ENCODE measurements around the gene IDUA. TPM values are rescaled to one million over a fixed set of nuclear protein-coding genes. Genes with fewer than 3 reads are reported as not detected.
A peak's percentile ranks its signal among the peaks of the same experiment; 100 is the strongest.

The IDUA gene
- total and polyA plus RNA-seq, 2 of the 4 experiments (the other 2 are of a cell fraction): 0.72 to 12.5 TPM

GRCh38 chr4:987624-988513, 1.0 kb downstream of the IDUA start:
- Histone ChIP-seq H4K8ac (ENCODE audit: low read depth in 2 of 2, low read length in 2 of 2) (no peak overlapping the region; a peak in 2 of 4 replicates), H4K5ac (ENCODE audit: low read depth, low read length) (no peak overlapping the region), H2BK5ac (ENCODE audit: low read depth, low read length, poor library complexity, severe bottlenecking) (no peak overlapping the region), H2AK5ac (ENCODE audit: low read depth, low read length) (peak overlapping the region; percentile 39; the same call in 1 of the 2 replicates), H2AFZ (replicated peaks; ENCODE audit: low read length, poor library complexity) (peak overlapping the region; percentile 96), H3K4ac (ENCODE audit: low read depth, low read length) (peak overlapping the region; percentile 29), H3K18ac (ENCODE audit: low read depth, low read length) (no peak overlapping the region), H3K27ac (ENCODE audit: insufficient read depth, low read length) (no peak overlapping the region), H3K4me1 (ENCODE audit: control insufficient read depth, insufficient read depth, low read length) (peaks cover 10% of the 10 kb centered on the region; the same call in 1 of the 2 replicates), H2BK15ac (ENCODE audit: low read depth, low read length) (no peak overlapping the region), H4K91ac (ENCODE audit: insufficient read depth, low read depth, low read length) (no peak overlapping the region), H3K4me3 (ENCODE audit: insufficient read depth, low read depth, low read length) (peak overlapping the region; percentile 93), H3K14ac (replicated peaks; ENCODE audit: low read depth, low read length) (no peak overlapping the region), H3K9me3 (ENCODE audit: control insufficient read depth, insufficient read depth, low read length) (no peaks in the 10 kb centered on the region), H3K4me2 (ENCODE audit: low read depth, low read length) (peak overlapping the region; percentile 95), H3K36me3 (ENCODE audit: control insufficient read depth, insufficient read depth, low read length) (peaks cover 9% of the 10 kb centered on the region; the same call in 1 of the 2 replicates), H3K23ac (ENCODE audit: low read depth, low read length) (no peak overlapping the region), H3K79me1 (ENCODE audit: low read depth in 1 of 2, low read length in 2 of 2) (peaks cover 5 to 38% of the 10 kb centered on the region in 2 experiments; a peak in 1 of 4 replicates), H3K9me1 (ENCODE audit: insufficient read depth, low read length) (no peaks in the 10 kb centered on the region; the same call in 1 of the 2 replicates), H3K27me3 (ENCODE audit: control insufficient read depth, insufficient read depth, low read length) (no peaks in the 10 kb centered on the region), H2BK120ac (ENCODE audit: low read depth, low read length) (no peak overlapping the region), H4K20me1 (ENCODE audit: insufficient read depth, low read length) (no peaks in the 10 kb centered on the region; the same call in 1 of the 2 replicates), H3K56ac (ENCODE audit: extremely low read depth, insufficient read depth, low read length) (no peak overlapping the region), H2BK20ac (ENCODE audit: low read depth, low read length) (no peak overlapping the region), H3K9ac (ENCODE audit: low read depth, low read length) (peak overlapping the region; percentile 20; the same call in 1 of the 2 replicates), H2AK9ac (replicated peaks; ENCODE audit: low read depth, low read length, poor library complexity) (peak overlapping the region; percentile 67)
- no TSS peak for BruUV-seq (replicated peaks)
- dilution Hi-C loops (cut with HindIII; ENCODE audit: low sequenced_read_pairs, unreplicated experiment): no loop called here
- intact Hi-C loops (cut with micrococcal nuclease): no loop called here
- ATAC-seq (ENCODE audit: low read depth): no peak
- ChIA-PET POLR2A (ENCODE audit: unreplicated experiment) (no interaction called here), CTCF (interaction anchor here (0.5 kb wide), 1 partner anchor 58 kb away, joined by 4 read pairs; no protein-coding TSS in a partner anchor)
- WGBS, 2 experiments (ENCODE audit: extremely low coverage in 2 of 2, insufficient read length in 1 of 2): 63% methylated on average over 16 of the region's 37 CpGs; no CpG with 5 or more reads in 1 of the 2 experiments
- TF ChIP-seq BHLHE40 (IDR thresholded peaks at IDR 0.05; ENCODE audit: low read depth, low read length): peak; percentile 80
- no peak for TF ChIP-seq CHD1 (IDR thresholded peaks at IDR 0.05; ENCODE audit: low read depth, low read length)
- peak; percentile 43 for DNase-seq
- in situ Hi-C loops (cut with MboI; ENCODE audit: low sequenced_read_pairs): no loop called here
